ENCODE measurements around the gene STK32B.

DNA sequence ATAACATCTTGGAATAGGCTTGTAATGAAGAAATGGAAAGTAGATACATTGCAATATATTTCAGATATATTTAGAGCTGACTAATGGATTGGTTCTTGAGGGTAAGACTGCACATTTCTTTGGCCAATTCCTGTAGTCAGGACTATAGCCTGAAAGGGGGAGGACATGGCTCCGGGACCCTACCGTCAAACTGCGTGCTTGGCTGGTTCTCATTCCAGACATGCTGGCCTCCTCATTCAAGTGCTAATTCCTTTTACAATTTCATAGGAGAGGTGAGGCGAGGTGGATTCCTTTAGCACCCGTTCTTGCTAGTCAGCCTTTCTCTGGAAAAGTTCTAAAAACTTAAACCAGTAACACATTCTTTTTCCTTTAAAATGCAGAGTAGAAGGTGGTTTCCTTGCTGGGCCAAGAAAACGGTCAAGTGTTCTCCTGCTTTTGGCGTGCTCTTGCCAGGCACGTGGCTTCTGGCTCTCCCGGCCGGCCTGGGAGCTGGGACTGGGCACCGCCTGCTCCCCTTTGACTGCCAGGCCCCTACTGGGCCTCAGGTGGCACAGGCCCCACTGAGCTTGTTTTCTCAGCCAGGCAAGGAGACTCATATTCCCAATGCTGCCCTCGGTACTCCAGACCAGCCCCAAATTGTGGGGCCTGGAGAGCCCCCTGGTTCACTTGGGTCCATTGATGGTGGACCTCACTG lies 167.2 kb downstream of the STK32B start:
- TF ChIP-seq, protein P1, sequence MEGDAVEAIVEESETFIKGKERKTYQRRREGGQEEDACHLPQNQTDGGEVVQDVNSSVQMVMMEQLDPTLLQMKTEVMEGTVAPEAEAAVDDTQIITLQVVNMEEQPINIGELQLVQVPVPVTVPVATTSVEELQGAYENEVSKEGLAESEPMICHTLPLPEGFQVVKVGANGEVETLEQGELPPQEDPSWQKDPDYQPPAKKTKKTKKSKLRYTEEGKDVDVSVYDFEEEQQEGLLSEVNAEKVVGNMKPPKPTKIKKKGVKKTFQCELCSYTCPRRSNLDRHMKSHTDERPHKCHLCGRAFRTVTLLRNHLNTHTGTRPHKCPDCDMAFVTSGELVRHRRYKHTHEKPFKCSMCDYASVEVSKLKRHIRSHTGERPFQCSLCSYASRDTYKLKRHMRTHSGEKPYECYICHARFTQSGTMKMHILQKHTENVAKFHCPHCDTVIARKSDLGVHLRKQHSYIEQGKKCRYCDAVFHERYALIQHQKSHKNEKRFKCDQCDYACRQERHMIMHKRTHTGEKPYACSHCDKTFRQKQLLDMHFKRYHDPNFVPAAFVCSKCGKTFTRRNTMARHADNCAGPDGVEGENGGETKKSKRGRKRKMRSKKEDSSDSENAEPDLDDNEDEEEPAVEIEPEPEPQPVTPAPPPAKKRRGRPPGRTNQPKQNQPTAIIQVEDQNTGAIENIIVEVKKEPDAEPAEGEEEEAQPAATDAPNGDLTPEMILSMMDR (conservative IDR thresholded peaks at IDR 0.05; ENCODE audit: low read depth, low read length) = no peak
- TF ChIP-seq EZH2 (IDR thresholded peaks at IDR 0.05; ENCODE audit: borderline replicate concordance, low read depth, low read length, poor library complexity, severe bottlenecking) = no peak

Data from A673 (cell line).